Measurements from ENCODE around the gene SIPA1.

Gene SIPA1

GRCh38 chr11:65609229-65609628, 28.7 kb upstream of the SIPA1 start:
- FAIRE-seq (no peak), DNase-seq (ENCODE audit: low spot score) (no peak)

- DNase-seq (ENCODE audit: low spot score) (no peak), FAIRE-seq (peak; percentile 23)
Measured at GRCh38 chr11:65609665-65610064, 28.2 kb upstream of the SIPA1 start.

- DNase-seq (ENCODE audit: low spot score) (no peak), FAIRE-seq (no peak)
Measured at GRCh38 chr11:65610404-65610803, 27.5 kb upstream of the SIPA1 start.

- FAIRE-seq (no peak), DNase-seq (ENCODE audit: low spot score) (no peak)
Measured at GRCh38 chr11:65611028-65611757, 26.7 kb upstream of the SIPA1 start.

- DNase-seq (ENCODE audit: low spot score) (no peak), FAIRE-seq (no peak)
Measured at GRCh38 chr11:65611758-65612603, 25.9 kb upstream of the SIPA1 start.

- DNase-seq (ENCODE audit: low spot score) (no peak), FAIRE-seq (no peak)
Measured at GRCh38 chr11:65612691-65613090, 25.2 kb upstream of the SIPA1 start.

GRCh38 chr11:65613091-65613928, 24.6 kb upstream of the SIPA1 start:
- DNase-seq (ENCODE audit: low spot score): no peak
- FAIRE-seq: no peak

GRCh38 chr11:65615229-65615949, 22.5 kb upstream of the SIPA1 start, which contains the start of gene PCNX3:
TSS of gene PCNX3 (plus strand) at chr11:65615776. CDS start at chr11:65616312, 536 bp downstream.
- DNase-seq (ENCODE audit: low spot score) (peak; percentile 100), FAIRE-seq (peak; percentile 94)

- FAIRE-seq (no peak), DNase-seq (ENCODE audit: low spot score) (peak; percentile 62)
Measured at GRCh38 chr11:65615950-65616574, 21.8 kb upstream of the SIPA1 start.

- FAIRE-seq (no peak), DNase-seq (ENCODE audit: low spot score) (no peak)
Measured at GRCh38 chr11:65616575-65617001, 21.3 kb upstream of the SIPA1 start.

- DNase-seq (ENCODE audit: low spot score) (no peak), FAIRE-seq (no peak)
Measured at GRCh38 chr11:65617136-65617850, 20.6 kb upstream of the SIPA1 start.

- DNase-seq (ENCODE audit: low spot score) (no peak), FAIRE-seq (no peak)
Measured at GRCh38 chr11:65617990-65618751, 19.7 kb upstream of the SIPA1 start.

GRCh38 chr11:65618763-65619162, 19.1 kb upstream of the SIPA1 start:
- DNase-seq (ENCODE audit: low spot score) (no peak), FAIRE-seq (no peak)

GRCh38 chr11:65619281-65619928, 18.5 kb upstream of the SIPA1 start:
- no peak for FAIRE-seq

GRCh38 chr11:65620666-65621065, 17.2 kb upstream of the SIPA1 start:
- FAIRE-seq (no peak), DNase-seq (ENCODE audit: low spot score) (no peak)

More at GRCh38 chr11:65619281-65619928, 18.5 kb upstream of the SIPA1 start:
- DNase-seq (ENCODE audit: low spot score): no peak

- DNase-seq (ENCODE audit: low spot score) (no peak), FAIRE-seq (no peak)
Measured at GRCh38 chr11:65621460-65621859, 16.4 kb upstream of the SIPA1 start.

GRCh38 chr11:65622011-65622410, 15.9 kb upstream of the SIPA1 start:
- FAIRE-seq: no peak
- DNase-seq (ENCODE audit: low spot score): no peak

GRCh38 chr11:65623177-65623576, 14.7 kb upstream of the SIPA1 start:
- FAIRE-seq: no peak
- DNase-seq (ENCODE audit: low spot score): no peak
